Stimulated activated CD4-positive, alpha-beta T cell treated with anti-CD3 and anti-CD28 coated beads, TNF-alpha, amount 100 ng/mL, for 48 hours (primary cell): ENCODE results near the gene HTT.
A peak's percentile ranks its signal among the peaks of the same experiment; 100 is the strongest.

ENCODE experiments used
- DNase-seq, 3 donors: peaks; one replicate each; pipeline ENCODE4 v3.0.0-alpha.2; 2020; ENCODE audit warnings: low read depth in 3 of 3

HTT gene

DNA sequence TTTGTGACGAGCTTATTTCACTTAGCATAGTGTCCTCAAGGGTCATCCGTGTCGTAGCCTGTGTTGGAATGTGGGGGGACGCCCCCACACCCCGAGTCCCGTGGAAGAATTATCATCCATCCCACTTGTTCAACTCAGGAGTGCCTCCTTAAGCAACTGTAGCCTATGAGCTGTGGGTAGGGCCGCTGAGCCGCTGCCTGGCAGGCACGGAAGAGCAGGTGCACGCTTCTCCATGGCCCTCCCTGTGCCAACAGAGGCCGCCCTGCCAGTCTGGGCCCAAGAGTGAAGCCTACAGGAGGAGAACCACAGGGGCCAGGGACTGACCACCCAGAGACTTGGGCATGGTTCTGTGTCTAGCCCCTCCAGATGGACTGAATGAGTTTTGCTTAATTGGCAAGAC, 216.0 kb downstream of the HTT start:
- no peak for DNase-seq

DNA sequence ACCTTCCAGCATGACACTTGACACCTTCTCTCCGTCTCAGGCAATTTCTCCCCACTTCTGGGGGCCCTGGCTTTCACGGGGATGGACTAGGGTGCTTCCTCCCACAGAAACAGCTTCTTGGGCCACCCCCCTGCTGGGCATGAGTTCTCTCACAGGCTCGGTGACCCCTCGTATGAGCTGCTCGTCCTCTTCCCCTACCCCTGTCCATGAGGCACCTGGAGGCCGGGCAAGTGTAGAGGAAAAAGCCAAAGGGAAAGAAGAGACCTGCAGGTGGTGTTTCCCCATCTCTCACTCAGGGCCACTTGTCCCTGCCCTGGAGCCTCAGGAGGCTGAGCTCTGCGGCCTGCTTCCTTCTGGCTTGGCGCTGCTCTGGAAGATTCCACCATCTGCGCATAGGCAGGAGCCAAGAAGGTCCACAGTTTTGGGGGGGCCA, 216.4 kb downstream of the HTT start:
- no peak for DNase-seq

DNA sequence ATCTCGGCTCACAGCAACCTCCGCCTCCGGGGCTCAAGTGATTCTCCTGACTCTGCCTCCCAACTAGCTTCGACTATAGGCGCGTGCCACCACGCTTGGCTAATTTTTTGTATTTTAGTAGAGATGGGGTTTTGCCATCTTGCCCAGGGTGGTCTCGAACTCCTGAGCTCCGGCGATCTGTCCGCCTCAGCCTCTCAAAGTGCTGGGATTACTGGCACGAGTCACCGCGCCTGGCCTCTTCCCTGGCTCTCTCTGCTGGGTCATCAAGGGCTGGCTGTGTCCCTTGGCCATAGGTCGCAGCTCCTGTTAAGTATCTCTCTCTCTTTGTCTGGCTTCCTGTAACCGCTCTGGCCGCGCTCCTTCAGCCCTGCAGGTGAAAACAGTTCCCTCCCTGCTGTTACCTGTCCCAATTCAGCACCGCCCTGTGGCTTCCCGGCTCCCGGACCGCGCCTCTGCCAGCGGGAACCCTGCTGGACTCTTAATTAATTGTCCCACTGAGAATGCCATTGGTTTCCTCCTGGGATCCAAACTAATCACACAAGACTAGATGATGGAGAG, 217.0 kb downstream of the HTT start:
- DNase-seq: no peak

DNA sequence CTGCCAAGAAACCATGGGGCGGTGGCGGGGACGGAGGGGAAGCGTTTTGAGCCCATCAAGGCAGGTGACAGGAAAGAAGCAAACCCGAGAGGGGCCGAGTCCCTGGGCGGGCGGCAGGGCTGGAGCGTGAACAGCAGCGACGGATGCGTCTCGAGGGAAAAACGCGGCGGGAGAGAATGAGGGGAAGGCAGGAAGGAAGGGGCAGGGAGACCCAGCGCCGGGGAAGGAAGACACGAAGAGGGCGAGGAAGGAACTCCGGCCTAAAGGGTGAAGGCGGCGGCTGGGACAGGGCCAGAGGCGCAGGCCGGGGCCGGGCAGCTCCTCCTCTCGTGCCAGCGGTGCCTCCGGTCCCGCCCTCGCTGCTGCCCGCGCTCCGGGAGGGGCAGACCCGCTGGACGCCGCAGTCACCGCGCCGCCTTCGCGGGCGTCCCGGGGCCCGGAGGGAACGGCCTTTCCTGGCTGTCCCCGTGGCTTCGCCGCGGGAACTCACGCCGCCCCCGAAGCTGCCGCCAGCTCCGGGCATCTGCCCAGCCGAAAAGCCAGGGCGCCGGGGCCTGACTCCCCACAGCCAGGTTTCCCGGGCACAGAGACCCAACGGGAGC, 217.6 kb downstream of the HTT start:
- DNase-seq: no peak

DNA sequence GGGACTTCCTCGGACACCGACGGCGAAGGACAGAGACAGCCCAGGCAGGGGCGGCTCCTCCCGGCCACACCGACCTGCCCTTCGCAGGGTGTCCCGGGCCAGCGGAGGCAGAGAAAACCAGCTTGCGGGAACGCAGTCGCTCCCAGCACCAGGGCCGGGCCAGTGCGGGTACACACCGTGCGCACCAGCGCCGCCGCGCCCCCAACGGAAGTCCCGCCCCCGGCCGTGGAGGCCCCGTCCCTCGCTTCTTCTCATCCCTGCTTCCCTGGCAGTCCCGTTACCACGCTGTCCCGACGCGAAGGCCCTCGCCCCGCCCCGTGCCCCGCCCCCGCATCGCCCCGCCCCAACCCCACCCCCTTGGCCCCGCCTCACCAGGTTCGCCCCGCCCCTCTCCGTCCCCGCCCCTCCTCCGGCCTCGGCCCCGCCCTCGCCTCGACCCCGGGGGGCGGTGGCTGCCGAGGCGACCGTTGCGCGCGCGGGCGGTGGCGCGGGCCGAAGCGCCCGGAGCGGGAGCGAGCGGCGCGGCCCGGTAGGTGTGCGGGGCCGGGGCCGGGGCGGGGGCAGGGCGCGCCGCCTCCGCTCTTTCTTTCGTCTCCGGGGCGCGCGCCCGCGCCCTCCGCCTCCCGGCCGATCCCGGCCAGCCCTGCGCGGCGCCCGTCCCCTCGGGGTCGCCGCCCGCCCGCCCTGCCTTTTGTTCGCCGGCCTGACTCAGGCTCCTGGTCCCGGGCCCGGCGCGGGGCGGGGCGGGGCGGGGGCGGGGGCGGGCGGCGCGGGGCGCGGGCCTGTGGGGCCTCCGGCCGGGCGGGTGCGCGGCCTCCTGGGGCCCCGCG, 218.3 kb downstream of the HTT start, which contains the start of gene RGS12:
TSS of gene RGS12 (plus strand) at position 451 of the 830 bp plus-strand sequence. CDS start 23,150 bp downstream, outside the sequence.
- peak; percentile 82 to 90 (median 87) for DNase-seq
